ENCODE data around the gene COX7A2L.
"Not testable (repeated sequence)": the region's sequence is repeated elsewhere in the genome, so short reads cannot be mapped to it uniquely, and the experiment has no call there.

The COX7A2L gene, protein sequence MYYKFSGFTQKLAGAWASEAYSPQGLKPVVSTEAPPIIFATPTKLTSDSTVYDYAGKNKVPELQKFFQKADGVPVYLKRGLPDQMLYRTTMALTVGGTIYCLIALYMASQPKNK

GRCh38 chr2:42360890-42361727 is at the start of gene COX7A2L:
TSS of gene COX7A2L (minus strand) at chr2:42361217. CDS start at chr2:42361161, 56 bp downstream.
- DNase-seq (ENCODE audit: low read depth, low spot score) = peak; percentile 76

DNA sequence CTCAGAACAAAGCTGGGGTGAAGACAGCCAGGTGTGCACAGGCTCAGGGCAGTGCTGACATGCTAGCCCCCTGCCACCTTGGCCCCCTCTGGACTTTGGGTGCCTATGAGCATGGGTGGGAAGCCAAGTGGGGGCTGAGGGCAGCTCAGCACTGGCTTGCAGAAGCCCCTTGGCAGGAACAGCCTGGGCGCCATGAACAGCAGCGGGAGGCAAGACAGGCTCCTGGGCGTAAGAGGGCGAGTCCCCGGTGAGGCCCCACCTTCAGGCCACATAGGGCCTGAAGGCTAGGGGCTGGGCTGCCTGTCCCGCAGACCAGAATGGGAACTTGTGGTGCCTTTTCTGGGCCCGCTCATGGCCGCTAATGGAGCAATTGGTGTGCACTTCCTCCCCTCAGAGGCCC is 47.0 kb upstream of the COX7A2L start:
- no peak for DNase-seq (ENCODE audit: low read depth, low spot score)

DNA sequence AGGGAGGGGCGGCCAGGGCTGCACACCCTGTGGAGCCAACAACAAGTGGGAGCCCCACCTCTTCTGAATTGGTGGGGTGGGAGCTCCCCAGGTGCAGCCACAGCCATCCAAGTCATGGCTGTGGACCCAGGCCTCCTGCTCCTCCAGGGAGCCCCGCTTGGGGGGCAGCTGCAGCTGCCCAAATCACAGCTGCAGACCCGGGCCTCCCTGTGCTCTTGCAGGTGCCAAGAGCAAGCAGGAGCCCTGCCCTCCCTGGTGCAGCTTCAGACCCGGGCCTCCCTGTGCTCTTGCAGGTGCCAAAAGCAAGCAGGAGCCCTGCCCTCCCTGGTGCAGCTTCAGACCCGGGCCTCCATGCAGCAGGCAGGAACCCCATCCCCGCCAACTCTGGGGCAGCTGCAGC is 46.5 kb upstream of the COX7A2L start:
- DNase-seq (ENCODE audit: low read depth, low spot score) = no peak

DNA sequence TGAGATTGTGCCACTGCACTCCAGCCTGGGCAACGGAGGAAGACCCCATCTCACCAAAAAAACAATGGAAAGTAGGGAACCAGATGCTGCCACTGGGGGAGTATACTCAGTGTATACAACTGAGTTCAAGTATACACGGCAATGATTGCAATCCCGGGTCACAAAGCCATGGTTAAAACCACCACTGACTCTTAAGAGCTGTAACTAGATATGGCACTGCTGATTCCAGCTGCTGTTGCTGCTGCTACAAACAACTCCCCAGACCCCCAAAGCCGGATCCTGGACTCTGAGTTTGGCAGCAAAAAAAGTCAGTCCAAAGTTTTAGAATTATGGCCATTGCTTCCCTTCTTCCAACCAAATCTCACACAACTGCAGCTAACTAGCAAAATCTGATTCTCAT is 43.7 kb upstream of the COX7A2L start:
- DNase-seq (ENCODE audit: low read depth, low spot score) = no peak

- DNase-seq (ENCODE audit: low read depth, low spot score) = no peak
These were observed 40.8 kb upstream of the COX7A2L start for GRCh38 chr2:42401773-42402172.

- not testable (repeated sequence) for DNase-seq (ENCODE audit: low read depth, low spot score)
These were observed 37.0 kb upstream of the COX7A2L start for GRCh38 chr2:42398052-42398451.

DNA sequence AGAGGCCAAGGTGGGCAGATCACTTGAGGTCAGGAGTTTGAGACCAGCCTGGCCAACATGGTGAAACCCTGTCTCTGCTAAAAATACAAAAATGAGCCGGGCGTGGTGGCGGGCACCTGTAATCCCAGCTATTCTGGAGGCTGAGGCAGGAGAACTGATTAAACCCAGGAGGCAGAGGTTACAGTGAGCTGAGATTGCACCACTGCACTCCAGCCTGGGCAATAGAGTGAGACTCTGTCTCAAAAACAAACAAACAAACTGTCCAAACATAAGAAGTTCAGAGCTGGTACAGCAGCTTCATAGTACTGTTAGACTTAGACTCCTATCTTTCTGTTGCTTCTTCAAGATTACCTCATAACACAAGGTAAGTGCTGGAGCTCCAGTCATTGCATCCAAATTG is 32.3 kb upstream of the COX7A2L start:
- DNase-seq (ENCODE audit: low read depth, low spot score) = not testable (repeated sequence)

DNA sequence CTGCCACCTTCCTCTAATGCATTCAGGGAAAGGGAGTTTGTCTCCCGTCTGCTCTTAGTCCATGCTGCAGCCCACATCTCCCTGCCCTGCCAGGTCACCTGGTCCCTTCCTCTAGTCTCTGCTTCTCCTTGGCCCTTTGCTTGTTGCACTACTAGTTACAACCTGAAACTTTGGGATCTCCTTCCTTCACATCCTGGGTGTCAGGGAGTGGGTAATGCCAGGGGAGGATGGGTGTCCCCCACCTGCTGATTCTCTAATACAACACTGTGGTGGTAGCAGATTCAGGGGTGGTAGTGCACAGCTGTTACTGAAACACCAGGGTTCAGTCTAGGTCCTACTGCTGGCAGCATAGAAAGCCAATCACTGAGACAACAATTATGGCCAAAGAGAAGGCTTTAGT is 31.2 kb upstream of the COX7A2L start:
- no peak for DNase-seq (ENCODE audit: low read depth, low spot score)

DNA sequence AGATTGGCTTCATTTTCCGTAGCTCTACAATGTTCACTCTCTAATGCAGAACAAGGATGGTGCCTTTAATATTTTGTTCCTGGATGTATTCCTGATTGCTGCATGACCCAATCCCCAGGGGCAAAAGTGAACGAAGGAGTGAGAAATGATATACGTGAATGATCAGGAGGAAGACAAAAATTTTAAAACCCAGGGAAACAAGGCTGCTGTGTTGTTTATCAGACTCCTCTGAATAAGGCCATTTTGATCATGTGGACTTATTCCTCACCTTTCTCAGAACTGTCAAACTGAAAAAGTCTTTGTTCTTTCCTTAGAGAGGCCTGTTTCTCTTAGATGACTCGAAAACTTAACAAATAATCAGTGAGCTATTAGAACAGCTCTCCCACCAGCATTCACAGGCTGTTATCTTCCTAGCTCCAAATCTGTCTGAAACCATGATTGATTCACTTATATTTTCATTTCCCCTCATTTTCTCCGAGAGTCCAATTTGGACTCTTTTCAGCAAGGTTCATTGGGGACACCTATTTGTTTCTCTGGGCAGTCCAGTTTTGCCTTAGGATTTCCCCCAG is 29.5 kb upstream of the COX7A2L start:
- DNase-seq (ENCODE audit: low read depth, low spot score) = no peak

GRCh38 chr2:42386682-42387081 is 25.7 kb upstream of the COX7A2L start:
- no peak for DNase-seq (ENCODE audit: low read depth, low spot score)

- no peak for DNase-seq (ENCODE audit: low read depth, low spot score)
These were observed 24.2 kb upstream of the COX7A2L start for GRCh38 chr2:42385225-42385624.

- DNase-seq (ENCODE audit: low read depth, low spot score) = no peak
These were observed 23.0 kb upstream of the COX7A2L start for GRCh38 chr2:42383855-42384530.

- no peak for DNase-seq (ENCODE audit: low read depth, low spot score)
These were observed 21.1 kb upstream of the COX7A2L start for GRCh38 chr2:42382144-42382543.

DNA sequence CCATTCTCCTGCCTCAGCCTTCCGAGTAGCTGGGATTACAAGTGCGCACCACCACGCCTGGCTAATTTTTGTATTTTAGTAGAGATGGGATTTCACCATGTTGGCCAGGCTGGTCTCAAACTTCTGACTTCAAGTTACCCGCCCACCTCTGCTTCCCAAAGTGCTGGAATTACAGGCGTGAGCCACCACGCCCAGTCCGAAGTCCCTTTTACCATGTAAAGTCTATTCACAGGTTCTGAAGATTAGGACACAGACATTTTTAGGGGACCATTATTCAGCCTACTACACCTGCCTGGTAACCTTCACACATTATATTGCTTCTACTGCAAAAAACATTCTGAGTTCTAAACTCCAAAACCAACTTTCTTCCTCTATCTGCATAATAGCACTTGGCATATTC is 19.0 kb upstream of the COX7A2L start:
- DNase-seq (ENCODE audit: low read depth, low spot score) = not testable (repeated sequence)

DNA sequence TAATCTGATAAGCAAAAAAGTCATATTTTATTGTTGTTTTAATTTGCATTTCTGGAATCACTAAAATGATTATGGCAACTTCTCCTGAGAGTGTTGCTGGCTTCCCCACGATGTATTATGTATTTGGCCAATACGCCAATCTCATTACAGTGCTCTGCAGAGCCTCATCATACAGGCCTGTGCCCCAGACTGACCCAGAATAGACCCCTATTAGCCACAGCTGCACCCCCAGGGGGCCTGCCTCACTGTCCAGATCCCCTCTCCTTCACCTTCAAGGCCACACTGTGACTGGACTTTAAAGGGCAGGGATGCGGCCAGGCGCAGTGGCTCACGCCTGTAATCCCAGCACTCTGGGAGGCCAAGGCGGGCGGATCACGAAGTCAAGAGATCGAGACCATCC is 17.4 kb upstream of the COX7A2L start:
- no peak for DNase-seq (ENCODE audit: low read depth, low spot score)

- DNase-seq (ENCODE audit: low read depth, low spot score) = no peak
These were observed 15.7 kb upstream of the COX7A2L start for GRCh38 chr2:42376758-42377157.

- DNase-seq (ENCODE audit: low read depth, low spot score) = no peak
These were observed 11.6 kb upstream of the COX7A2L start for GRCh38 chr2:42372474-42373200.

GRCh38 chr2:42371611-42372473 is 10.8 kb upstream of the COX7A2L start:
- no peak for DNase-seq (ENCODE audit: low read depth, low spot score)

DNA sequence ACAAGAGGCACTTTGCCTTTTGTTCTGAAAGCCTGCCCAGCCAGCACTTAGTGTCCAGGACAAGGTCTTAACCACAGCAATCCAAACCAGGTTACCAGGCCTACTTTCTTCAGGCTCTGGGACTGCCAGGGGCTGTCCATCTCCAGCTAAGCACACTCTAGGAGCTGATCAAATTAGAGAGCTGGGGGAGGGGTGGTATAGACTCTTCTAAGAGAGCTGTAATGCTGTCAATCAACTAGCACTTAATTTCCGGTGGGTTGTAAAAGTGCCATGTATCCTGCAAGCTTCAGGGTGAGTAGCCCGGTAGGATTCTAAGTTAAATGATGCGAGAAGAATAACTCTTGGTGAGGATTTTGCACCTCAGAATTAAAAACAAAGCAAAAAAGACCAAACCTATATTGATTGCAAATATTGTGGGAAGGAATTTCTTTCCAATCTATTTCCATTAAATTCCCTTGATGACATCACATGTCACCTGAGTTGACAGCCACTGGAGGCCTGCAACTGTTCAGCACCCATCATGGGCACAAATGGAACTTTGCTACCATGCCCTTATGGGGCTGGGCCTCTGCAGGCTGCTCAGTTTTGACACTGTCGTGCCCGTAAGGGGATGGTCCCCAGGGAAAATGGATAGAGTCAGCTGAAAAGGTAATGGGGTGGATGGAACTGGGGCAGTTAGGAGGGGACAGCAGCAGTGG is 8.7 kb upstream of the COX7A2L start:
- DNase-seq (ENCODE audit: low read depth, low spot score) = no peak

DNA sequence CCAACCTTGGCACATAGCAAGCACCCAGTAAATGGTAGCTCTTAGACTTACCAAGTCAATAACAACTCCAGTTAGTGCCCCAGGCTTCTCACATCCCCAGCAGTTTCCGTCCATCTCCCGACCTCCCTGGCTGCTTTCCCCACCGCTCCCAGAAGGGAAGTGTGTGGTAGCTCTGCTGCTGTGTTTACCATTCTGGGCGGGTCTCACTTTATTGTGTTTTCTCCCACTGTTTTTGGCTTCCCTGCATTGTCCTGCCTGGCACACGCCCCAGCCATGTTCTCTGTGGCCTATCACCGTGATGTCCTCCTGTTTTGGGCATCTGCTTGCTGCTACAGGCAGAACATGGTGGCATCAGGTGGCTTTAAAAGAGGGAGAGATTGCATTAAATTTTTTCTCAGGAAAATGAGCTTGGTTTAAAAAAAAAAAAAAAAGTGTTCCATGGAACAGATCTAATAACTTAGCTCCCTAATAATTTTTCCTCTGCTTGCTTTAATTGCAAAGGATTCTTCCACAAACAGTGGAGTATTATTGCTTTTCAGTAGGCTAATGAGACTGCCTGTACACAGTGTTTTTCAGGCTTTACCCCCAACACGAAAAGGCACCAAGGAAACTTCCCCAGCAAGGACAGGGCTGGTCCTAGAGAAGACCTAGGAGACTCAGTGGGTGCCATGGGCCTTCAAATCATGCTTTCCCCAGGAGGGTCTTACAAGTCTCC is 8.0 kb upstream of the COX7A2L start:
- no peak for DNase-seq (ENCODE audit: low read depth, low spot score)

All from iPS DF 19.7 (cell line).